HepG2 (cell line): ENCODE data around the gene SLC25A47. TPM values are rescaled to one million over a fixed set of nuclear protein-coding genes. Genes with fewer than 3 reads are reported as not detected.
A peak's percentile ranks its signal among the peaks of the same experiment; 100 is the strongest.

Experiments
- ARNTL ChIP-seq: sonication (generic); formaldehyde crosslinking; IDR thresholded peaks from 2 replicates; pipeline ENCODE4 v1.4.0; 2020; ENCODE audit warnings: mild to moderate bottlenecking, missing genetic modification reagents
- HIVEP1 ChIP-seq: sonication (generic); formaldehyde crosslinking; IDR thresholded peaks from 2 replicates; pipeline ENCODE4 v1.4.0; 2020; ENCODE audit warnings: mild to moderate bottlenecking, missing genetic modification reagents
- HOXA7 ChIP-seq: sonication (generic); formaldehyde crosslinking; IDR thresholded peaks from 2 replicates; pipeline ENCODE4 v1.8.1; 2022; ENCODE audit warnings: mild to moderate bottlenecking, missing genetic modification reagents, moderate library complexity
- HOXA9 ChIP-seq: sonication (generic); formaldehyde crosslinking; IDR thresholded peaks from 2 replicates; pipeline ENCODE4 v1.8.1; 2022; ENCODE audit warnings: missing genetic modification reagents, mild to moderate bottlenecking, moderate library complexity, borderline replicate concordance
- KDM4B ChIP-seq: sonication (generic); formaldehyde crosslinking; IDR thresholded peaks from 2 replicates; pipeline ENCODE4 v1.4.0; 2020; ENCODE audit warnings: missing genetic modification reagents
- KDM5B ChIP-seq: sonication (generic); formaldehyde crosslinking; IDR thresholded peaks from 2 replicates; pipeline ENCODE4 v1.4.0; 2020; ENCODE audit warnings: missing genetic modification reagents, mild to moderate bottlenecking, borderline replicate concordance
- NBN ChIP-seq: fragments of 450-650 bp; conservative IDR thresholded peaks from 2 replicates; pipeline ENCODE4 v1.6.1; 2017
- NR2F6 ChIP-seq, 2 experiments: IDR thresholded peaks; 2 replicates each; pipeline ENCODE4 v1.6.1; 2016; ENCODE audit warnings: antibody characterized with exemption in 1 of 2, mild to moderate bottlenecking in 1 of 2
- POGZ ChIP-seq: sonication (generic); formaldehyde crosslinking; IDR thresholded peaks from 2 replicates; pipeline ENCODE4 v1.4.0; 2020; ENCODE audit warnings: mild to moderate bottlenecking, missing genetic modification reagents
- RBFOX2 ChIP-seq: fragments of 200-400 bp; formaldehyde crosslinking; IDR thresholded peaks from 2 replicates; pipeline ENCODE4 v1.6.1; 2017; ENCODE audit warnings: low read depth, mild to moderate bottlenecking, low read length
- SPEN ChIP-seq: sonication (generic); formaldehyde crosslinking; IDR thresholded peaks from 2 replicates; pipeline ENCODE4 v1.5.1; 2020; ENCODE audit warnings: low read depth, mild to moderate bottlenecking, missing genetic modification reagents
- TARDBP ChIP-seq: sonication (generic); formaldehyde crosslinking; IDR thresholded peaks from 2 replicates; pipeline ENCODE4 v1.8.0; 2022; ENCODE audit warnings: mild to moderate bottlenecking, missing genetic modification reagents
- XRCC5 ChIP-seq: fragments of 200-400 bp; formaldehyde crosslinking; optimal IDR thresholded peaks from 2 replicates; pipeline ENCODE3; 2017; ENCODE audit warnings: mild to moderate bottlenecking, low read length
- ZFAT ChIP-seq: sonication (generic); formaldehyde crosslinking; conservative IDR thresholded peaks from 2 replicates; pipeline ENCODE4 v1.8.1; 2023; ENCODE audit warnings: missing genetic modification reagents, inconsistent platforms
- ZFP82 ChIP-seq: sonication (generic); formaldehyde crosslinking; IDR thresholded peaks from 2 replicates; pipeline ENCODE4 v1.5.1; 2020; ENCODE audit warnings: mild to moderate bottlenecking, missing genetic modification reagents, borderline replicate concordance
- ZMAT3 ChIP-seq: sonication (generic); formaldehyde crosslinking; conservative IDR thresholded peaks from 2 replicates; pipeline ENCODE4 v1.7.0; 2021; ENCODE audit warnings: missing genetic modification reagents
- ZNF337 ChIP-seq: sonication (generic); formaldehyde crosslinking; IDR thresholded peaks from 2 replicates; pipeline ENCODE4 v1.5.1; 2020; ENCODE audit warnings: missing genetic modification reagents, low read depth, mild to moderate bottlenecking, borderline replicate concordance
- ZNF557 ChIP-seq: sonication (generic); formaldehyde crosslinking; IDR thresholded peaks from 2 replicates; pipeline ENCODE4 v1.4.0; 2020; ENCODE audit warnings: missing genetic modification reagents
- ZNF564 ChIP-seq: sonication (generic); formaldehyde crosslinking; IDR thresholded peaks from 2 replicates; pipeline ENCODE4 v1.8.1; 2023; ENCODE audit warnings: mild to moderate bottlenecking, missing genetic modification reagents
- ZNF577 ChIP-seq: sonication (generic); formaldehyde crosslinking; IDR thresholded peaks from 2 replicates; pipeline ENCODE4 v1.4.0; 2020; ENCODE audit warnings: mild to moderate bottlenecking, low read depth, missing genetic modification reagents, borderline replicate concordance
- ZNF674 ChIP-seq: sonication (generic); formaldehyde crosslinking; IDR thresholded peaks from 2 replicates; pipeline ENCODE4 v1.5.0; 2020; ENCODE audit warnings: low read depth, mild to moderate bottlenecking, missing genetic modification reagents
- polyA plus RNA-seq, 8 experiments: library from polyadenylated mRNA; depleted of rRNA in 3 of 8; stranded (reverse) in 7 of 8; unstranded in 1 of 8; fragments of >200 nt; fragmentation: Illumina TruSeq in 4 of 8; extraction: Trizol in 4 of 8; gene quantifications; 2 replicates each; pipeline versions ENCODE4 v1.2.1 to v1.2.3, GENCODE V29; 2011 to 2016; ENCODE audit warnings: low read depth in 4 of 8, missing spikeins in 1 of 8, mixed read lengths in 1 of 8; ENCODE audit not compliant: insufficient read depth in 1 of 8
- total RNA-seq, 5 experiments: library from RNA; depleted of rRNA; stranded (reverse); fragments of >200 nt; fragmentation: Illumina TruSeq; extraction: Trizol; gene quantifications; 2 replicates each; pipeline ENCODE4 v1.2.3, GENCODE V29; 2016; ENCODE audit warnings: low read depth in 1 of 5
- TF ChIP-seq, protein P1 (sequence below): sonication (generic); formaldehyde crosslinking; IDR thresholded peaks from 2 replicates; pipeline ENCODE4 v1.5.0; 2020; ENCODE audit warnings: mild to moderate bottlenecking, missing genetic modification reagents
- TF ChIP-seq, protein P2 (sequence below): sonication (generic); formaldehyde crosslinking; IDR thresholded peaks from 2 replicates; pipeline ENCODE4 v1.5.0; 2020; ENCODE audit warnings: missing genetic modification reagents, mild to moderate bottlenecking, borderline replicate concordance
- TF ChIP-seq, protein P3 (sequence below): sonication (generic); formaldehyde crosslinking; conservative IDR thresholded peaks from 2 replicates; pipeline ENCODE4 v1.4.0; 2020; ENCODE audit warnings: missing genetic modification reagents
- TF ChIP-seq, protein P4 (sequence below): sonication (generic); formaldehyde crosslinking; IDR thresholded peaks from 2 replicates; pipeline ENCODE4 v1.5.0; 2020; ENCODE audit warnings: mild to moderate bottlenecking, missing genetic modification reagents

Gene SLC25A47
- total and polyA plus RNA-seq, 2 of the 13 experiments (the other 11 are each of a cell fraction or from before 2014, with no cell fraction given) = 1.0 to 1.7 TPM

DNA sequence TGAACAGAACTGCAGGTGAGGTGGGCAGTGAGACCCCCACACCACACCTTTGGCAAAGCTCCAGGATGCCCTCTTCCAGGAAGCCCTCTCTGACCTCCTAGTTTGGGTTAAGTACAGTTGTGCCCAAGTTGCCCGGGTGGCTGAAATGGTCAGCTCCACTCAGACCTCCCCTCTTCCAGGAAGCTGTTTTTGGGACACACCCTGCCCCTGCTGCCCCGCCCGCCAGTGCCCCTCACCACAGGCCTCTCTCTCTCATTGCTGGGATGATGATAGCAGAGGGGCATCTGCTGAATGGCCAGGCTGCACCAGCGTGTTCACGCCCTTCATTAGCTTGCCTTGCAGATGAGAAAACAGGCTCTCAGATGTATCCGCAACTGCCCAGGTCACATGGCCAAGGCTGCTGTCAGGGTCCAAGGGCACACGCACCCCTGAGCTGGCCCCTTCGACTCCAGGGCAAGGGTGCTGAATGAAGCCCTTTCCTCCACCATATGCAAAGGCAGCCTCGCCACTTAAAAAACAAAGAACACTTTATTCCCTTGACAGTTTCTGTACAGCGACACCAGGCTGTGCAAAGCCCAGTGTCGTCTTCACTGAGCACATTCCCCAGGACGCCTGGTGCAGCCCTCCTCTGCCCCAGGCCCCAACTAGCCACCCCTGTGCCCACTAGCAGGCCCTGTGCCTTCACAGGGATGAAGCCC, 32.4 kb upstream of the SLC25A47 start (continued):
- TF ChIP-seq ZFP82 (no peak), XRCC5 (no peak), ZNF577 (CRISPR knock-in tag) (no peak), HOXA9 (CRISPR knock-in tag) (no peak), NBN (no peak), SPEN (CRISPR knock-in tag) (peak; percentile 79; the same call in 1 of the 2 replicates), RBFOX2 (no peak), ZNF557 (CRISPR knock-in tag) (no peak), POGZ (peak; percentile 67), ZFAT (CRISPR knock-in tag) (no peak), TARDBP (CRISPR knock-in tag) (peak; percentile 60; the same call in 1 of the 2 replicates), KDM5B (peak; percentile 64), ARNTL (CRISPR knock-in tag) (peak; percentile 98), ZNF674 (no peak), HIVEP1 (CRISPR knock-in tag) (no peak), ZNF337 (no peak), KDM4B (CRISPR knock-in tag) (no peak), NR2F6 (IDR thresholded peaks at IDR 0.05) (peak; percentile 81), NR2F6 (CRISPR knock-in tag; IDR thresholded peaks at IDR 0.05) (peak; percentile 89), ZNF564 (CRISPR knock-in tag) (peak; percentile 71; the same call in 1 of the 2 replicates), ZMAT3 (CRISPR knock-in tag) (no peak), HOXA7 (no peak)
- TF ChIP-seq, protein P1, sequence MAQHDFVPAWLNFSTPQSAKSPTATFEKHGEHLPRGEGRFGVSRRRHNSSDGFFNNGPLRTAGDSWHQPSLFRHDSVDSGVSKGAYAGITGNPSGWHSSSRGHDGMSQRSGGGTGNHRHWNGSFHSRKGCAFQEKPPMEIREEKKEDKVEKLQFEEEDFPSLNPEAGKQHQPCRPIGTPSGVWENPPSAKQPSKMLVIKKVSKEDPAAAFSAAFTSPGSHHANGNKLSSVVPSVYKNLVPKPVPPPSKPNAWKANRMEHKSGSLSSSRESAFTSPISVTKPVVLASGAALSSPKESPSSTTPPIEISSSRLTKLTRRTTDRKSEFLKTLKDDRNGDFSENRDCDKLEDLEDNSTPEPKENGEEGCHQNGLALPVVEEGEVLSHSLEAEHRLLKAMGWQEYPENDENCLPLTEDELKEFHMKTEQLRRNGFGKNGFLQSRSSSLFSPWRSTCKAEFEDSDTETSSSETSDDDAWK = no peak
- TF ChIP-seq, protein P2, sequence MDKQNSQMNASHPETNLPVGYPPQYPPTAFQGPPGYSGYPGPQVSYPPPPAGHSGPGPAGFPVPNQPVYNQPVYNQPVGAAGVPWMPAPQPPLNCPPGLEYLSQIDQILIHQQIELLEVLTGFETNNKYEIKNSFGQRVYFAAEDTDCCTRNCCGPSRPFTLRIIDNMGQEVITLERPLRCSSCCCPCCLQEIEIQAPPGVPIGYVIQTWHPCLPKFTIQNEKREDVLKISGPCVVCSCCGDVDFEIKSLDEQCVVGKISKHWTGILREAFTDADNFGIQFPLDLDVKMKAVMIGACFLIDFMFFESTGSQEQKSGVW (CRISPR knock-in tag) = no peak
- TF ChIP-seq, protein P3, sequence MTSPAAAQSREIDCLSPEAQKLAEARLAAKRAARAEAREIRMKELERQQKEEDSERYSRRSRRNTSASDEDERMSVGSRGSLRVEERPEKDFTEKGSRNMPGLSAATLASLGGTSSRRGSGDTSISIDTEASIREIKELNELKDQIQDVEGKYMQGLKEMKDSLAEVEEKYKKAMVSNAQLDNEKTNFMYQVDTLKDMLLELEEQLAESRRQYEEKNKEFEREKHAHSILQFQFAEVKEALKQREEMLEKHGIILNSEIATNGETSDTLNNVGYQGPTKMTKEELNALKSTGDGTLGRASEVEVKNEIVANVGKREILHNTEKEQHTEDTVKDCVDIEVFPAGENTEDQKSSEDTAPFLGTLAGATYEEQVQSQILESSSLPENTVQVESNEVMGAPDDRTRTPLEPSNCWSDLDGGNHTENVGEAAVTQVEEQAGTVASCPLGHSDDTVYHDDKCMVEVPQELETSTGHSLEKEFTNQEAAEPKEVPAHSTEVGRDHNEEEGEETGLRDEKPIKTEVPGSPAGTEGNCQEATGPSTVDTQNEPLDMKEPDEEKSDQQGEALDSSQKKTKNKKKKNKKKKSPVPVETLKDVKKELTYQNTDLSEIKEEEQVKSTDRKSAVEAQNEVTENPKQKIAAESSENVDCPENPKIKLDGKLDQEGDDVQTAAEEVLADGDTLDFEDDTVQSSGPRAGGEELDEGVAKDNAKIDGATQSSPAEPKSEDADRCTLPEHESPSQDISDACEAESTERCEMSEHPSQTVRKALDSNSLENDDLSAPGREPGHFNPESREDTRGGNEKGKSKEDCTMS = no peak
- TF ChIP-seq, protein P4, sequence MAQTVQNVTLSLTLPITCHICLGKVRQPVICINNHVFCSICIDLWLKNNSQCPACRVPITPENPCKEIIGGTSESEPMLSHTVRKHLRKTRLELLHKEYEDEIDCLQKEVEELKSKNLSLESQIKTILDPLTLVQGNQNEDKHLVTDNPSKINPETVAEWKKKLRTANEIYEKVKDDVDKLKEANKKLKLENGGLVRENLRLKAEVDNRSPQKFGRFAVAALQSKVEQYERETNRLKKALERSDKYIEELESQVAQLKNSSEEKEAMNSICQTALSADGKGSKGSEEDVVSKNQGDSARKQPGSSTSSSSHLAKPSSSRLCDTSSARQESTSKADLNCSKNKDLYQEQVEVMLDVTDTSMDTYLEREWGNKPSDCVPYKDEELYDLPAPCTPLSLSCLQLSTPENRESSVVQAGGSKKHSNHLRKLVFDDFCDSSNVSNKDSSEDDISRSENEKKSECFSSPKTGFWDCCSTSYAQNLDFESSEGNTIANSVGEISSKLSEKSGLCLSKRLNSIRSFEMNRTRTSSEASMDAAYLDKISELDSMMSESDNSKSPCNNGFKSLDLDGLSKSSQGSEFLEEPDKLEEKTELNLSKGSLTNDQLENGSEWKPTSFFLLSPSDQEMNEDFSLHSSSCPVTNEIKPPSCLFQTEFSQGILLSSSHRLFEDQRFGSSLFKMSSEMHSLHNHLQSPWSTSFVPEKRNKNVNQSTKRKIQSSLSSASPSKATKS (CRISPR knock-in tag) = no peak
